ENCODE measurements around the gene SENP3.

SENP3 gene

GRCh38 chr17:7556627-7557026 lies 5.1 kb upstream of the SENP3 start:
- no peak for DNase-seq

DNA sequence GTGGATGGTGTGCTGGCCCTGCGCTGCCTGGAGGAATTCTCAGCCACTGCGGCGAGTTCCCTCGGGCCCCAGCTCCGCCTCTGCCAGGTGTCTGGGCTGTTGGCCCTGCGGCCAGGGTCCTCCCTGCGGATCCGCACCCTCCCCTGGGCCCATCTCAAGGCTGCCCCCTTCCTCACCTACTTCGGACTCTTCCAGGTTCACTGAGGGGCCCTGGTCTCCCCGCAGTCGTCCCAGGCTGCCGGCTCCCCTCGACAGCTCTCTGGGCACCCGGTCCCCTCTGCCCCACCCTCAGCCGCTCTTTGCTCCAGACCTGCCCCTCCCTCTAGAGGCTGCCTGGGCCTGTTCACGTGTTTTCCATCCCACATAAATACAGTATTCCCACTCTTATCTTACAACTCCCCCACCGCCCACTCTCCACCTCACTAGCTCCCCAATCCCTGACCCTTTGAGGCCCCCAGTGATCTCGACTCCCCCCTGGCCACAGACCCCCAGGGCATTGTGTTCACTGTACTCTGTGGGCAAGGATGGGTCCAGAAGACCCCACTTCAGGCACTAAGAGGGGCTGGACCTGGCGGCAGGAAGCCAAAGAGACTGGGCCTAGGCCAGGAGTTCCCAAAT lies 4.5 kb upstream of the SENP3 start:
- no peak for DNase-seq

DNA sequence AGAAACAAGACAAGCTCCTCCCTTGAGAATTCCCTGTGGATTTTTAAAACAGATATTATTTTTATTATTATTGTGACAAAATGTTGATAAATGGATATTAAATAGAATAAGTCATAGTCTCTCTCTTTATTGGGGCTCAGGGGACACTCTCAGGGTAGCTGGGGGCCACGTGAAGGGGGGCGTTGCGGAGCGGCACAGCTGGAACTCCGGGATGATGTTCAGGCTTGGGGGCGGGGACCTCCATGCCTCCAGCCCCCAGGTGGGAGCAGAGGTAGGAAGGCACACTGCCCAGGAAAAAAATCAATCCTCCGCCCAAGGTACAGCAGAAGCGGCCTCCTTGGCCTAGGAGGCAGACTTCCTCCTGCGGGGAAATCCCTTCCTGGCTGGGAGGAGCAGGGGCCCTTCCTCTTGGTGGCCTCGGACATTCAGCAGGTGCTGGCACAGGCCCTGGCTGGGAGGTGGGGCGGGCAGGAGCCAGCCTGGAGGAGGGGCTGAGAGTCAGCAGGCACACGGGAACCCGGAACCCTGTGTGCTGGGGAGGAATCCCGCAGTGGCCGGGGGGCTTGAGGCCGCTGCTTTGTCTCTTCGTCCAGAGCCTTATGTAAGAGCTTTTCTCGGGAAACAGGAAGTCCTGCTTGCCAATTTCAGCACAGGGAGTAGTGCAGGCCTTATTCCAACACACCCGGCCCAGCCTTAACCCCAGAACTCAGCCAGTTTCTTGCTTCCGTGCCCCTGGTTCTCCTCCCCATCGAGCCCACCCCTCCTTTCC lies 3.8 kb upstream of the SENP3 start:
- DNase-seq: peak; percentile 82 to 94 (median 90)

DNA sequence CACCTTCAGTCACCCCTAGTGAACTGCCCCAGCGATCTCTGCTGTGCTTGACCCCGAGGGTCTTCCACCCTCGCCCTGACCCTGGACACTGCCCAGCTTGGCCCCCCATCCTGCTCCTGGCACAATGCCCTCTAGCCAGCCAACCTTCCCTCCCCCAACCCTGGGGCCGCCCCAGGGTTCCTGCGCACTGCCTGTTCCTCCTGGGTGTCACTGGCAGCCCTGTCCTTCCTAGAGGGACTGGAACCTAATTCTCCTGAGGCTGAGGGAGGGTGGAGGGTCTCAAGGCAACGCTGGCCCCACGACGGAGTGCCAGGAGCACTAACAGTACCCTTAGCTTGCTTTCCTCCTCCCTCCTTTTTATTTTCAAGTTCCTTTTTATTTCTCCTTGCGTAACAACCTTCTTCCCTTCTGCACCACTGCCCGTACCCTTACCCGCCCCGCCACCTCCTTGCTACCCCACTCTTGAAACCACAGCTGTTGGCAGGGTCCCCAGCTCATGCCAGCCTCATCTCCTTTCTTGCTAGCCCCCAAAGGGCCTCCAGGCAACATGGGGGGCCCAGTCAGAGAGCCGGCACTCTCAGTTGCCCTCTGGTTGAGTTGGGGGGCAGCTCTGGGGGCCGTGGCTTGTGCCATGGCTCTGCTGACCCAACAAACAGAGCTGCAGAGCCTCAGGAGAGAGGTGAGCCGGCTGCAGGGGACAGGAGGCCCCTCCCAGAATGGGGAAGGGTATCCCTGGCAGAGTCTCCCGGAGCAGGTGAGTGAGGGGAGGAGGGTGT lies 3.0 kb upstream of the SENP3 start, which contains the start of gene TNFSF13:
TSS of gene TNFSF13 (plus strand) at position 207 of the 776 bp plus-strand sequence. CDS start at position 497, 290 bp downstream.
- peak; percentile 40 to 78 (median 67) for DNase-seq

- DNase-seq: peak in 2 of 4 experiments; percentile 21 to 31
Measured at GRCh38 chr17:7559320-7560171, 2.2 kb upstream of the SENP3 start.

DNA sequence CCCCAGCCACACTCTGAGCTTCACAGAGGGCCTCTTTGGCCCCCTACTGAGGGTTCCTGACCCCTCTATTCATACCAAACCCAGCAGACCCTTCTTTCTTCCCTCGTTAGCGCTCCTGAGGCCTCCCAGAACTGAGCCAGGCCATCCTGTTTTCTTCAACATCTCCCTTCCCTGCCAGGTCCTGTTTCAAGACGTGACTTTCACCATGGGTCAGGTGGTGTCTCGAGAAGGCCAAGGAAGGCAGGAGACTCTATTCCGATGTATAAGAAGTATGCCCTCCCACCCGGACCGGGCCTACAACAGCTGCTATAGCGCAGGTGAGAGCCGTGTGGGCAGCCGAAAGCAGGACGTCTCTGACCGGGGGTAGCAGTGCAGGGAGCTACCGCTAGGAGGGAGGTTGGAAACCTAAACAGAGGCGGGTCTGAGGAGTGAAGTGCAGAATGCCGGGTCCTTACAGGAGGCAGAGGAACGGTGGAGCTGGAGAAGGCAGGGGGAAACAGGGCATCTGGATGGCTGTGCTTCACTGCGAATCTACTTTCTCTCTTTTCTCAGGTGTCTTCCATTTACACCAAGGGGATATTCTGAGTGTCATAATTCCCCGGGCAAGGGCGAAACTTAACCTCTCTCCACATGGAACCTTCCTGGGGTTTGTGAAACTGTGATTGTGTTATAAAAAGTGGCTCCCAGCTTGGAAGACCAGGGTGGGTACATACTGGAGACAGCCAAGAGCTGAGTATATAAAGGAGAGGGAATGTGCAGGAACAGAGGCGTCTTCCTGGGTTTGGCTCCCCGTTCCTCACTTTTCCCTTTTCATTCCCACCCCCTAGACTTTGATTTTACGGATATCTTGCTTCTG lies 1.3 kb upstream of the SENP3 start:
- DNase-seq: peak; percentile 44 to 84 (median 72)

GRCh38 chr17:7561028-7561575 lies 617 bp upstream of the SENP3 start:
- DNase-seq: peak; percentile 87 to 94 (median 90)

DNA sequence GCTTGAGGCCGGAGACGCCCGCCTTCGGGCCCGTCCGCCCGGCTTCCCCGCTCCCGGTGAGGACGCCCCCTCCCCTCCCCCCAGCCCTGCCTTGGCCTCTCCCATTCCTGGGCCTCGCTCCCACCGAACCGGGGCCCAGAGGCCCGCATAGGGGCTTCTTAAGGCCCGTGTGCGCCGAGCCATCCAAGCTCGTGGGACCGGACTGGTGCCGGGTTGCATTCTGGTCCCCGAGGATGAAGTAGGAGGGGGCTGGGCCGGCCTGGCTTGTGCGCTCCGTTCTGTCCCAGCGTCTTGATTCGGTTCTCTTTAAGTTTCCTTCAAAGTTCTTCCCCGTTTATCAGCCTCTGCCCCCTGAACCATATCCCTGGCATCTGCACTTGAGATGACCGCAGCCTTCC lies 488 bp downstream of the SENP3 start:
- DNase-seq: peak in 1 of 4 experiments; percentile 33

GRCh38 chr17:7563115-7563869 lies 1.6 kb downstream of the SENP3 start:
- DNase-seq: no peak

- DNase-seq: no peak
Measured at GRCh38 chr17:7569571-7569970, 7.9 kb downstream of the SENP3 start.

GRCh38 chr17:7570351-7570750 lies 8.6 kb downstream of the SENP3 start:
- DNase-seq: no peak

GRCh38 chr17:7572338-7572587 lies 10.5 kb downstream of the SENP3 start:
- no peak for DNase-seq

DNA sequence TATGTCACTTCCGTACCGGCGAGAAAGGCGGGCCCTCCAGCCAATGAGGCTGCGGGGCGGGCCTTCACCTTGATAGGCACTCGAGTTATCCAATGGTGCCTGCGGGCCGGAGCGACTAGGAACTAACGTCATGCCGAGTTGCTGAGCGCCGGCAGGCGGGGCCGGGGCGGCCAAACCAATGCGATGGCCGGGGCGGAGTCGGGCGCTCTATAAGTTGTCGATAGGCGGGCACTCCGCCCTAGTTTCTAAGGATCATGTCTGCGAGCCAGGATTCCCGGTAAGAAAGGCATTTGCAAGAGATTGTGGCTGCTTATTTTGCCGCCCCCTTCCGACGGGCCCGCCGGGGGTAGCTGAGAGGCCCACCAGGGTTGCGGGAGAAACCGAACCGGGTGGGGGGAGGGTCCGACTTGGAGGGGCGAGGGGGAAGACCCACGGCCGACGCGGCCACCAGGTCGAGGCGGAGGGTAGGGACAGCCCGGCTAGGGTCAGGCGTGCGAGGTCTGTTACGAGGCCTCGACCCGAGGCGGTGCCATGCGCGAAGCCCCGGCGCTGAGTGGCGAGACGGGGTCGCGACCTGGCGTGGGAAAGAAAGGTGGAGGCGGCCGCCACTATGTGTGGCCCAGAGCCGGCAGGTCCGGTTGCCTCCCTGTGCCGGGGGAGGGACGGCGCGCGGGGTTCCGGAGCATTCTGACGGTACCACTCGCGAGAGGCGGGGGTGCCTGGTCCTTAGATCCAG lies 11.0 kb downstream of the SENP3 start:
- peak; percentile 99 to 100 (median 100) for DNase-seq

GRCh38 chr17:7573324-7574080 lies 11.8 kb downstream of the SENP3 start:
- peak; percentile 93 to 97 (median 95) for DNase-seq

DNA sequence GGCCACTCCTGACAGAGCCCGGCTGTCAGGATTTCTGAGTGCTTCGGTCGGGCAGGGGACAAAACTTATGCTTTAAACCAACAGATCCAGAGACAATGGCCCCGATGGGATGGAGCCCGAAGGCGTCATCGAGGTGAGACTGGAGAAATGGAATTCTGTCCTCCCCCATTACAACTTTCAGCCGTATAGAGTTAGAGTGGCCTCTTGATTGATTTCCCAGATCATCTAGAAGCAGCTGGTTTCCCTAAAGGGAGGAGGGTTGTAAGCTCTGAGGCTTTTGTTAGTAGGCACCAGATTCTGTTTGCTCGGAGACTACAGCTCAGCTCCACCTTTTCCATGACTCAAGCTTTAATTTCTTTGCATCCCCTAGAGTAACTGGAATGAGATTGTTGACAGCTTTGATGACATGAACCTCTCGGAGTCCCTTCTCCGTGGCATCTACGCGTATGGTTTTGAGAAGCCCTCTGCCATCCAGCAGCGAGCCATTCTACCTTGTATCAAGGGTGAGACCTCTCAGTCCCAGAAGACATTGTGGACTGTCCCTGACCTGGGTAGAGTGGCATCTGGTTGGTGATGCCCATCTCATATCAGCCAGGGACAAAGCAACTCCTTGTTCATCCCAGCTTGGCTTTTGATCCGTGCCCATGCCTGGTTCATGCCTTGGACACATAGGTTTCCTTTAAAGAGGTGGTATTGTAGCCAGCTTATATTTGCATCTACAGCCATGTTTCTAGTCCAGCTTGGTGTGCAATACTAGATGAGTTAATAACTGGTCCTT lies 12.6 kb downstream of the SENP3 start:
- peak in 1 of 4 experiments; percentile 25 for DNase-seq

GRCh38 chr17:7575481-7575883 lies 13.8 kb downstream of the SENP3 start:
- DNase-seq: peak in 2 of 4 experiments; percentile 22 to 23

- DNase-seq: no peak
Measured at GRCh38 chr17:7575959-7576358, 14.2 kb downstream of the SENP3 start.

DNA sequence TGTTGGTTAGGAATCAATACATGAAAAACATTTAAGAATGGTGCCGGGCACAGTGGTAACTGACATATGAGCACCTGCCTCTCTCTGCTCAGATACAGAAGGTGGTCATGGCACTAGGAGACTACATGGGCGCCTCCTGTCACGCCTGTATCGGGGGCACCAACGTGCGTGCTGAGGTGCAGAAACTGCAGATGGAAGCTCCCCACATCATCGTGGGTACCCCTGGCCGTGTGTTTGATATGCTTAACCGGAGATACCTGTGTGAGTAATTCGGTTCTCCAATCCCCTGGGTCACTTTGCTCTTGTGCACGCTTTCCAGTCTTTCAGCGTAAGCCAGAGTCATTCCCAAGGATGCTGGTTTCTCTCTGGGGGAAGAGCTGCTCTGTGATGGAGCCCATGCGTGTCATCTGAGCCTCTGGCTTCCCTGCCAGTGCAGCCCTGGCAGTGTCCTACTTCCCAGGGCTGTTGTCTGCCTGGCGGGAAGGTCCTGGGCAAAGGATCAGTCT lies 14.8 kb downstream of the SENP3 start:
- peak in 2 of 4 experiments; percentile 27 for DNase-seq
